Measurements from ENCODE around the gene SLC7A6OS. TPM values are rescaled to one million over a fixed set of nuclear protein-coding genes. Genes with fewer than 3 reads are reported as not detected.

The SLC7A6OS gene
- polyA plus RNA-seq, 1 donor (not counting 4 experiments of a cell fraction or from before 2014, with no cell fraction given) = 12.6 TPM

GRCh38 chr16:68319185-68319908, 8.6 kb upstream of the SLC7A6OS start:
- Histone ChIP-seq H3K9me1 (ENCODE audit: control insufficient read depth, extremely low read depth, insufficient read depth, low read length) (no peaks in the 10 kb centered on the region), H3K27me3 (ENCODE audit: control insufficient read depth, extremely low read depth, insufficient read depth, low read length) (no peaks in the 10 kb centered on the region), H4K20me1 (ENCODE audit: control insufficient read depth, extremely low read depth, insufficient read depth, low read length) (no peaks in the 10 kb centered on the region), H3K4me1 (ENCODE audit: control insufficient read depth, extremely low read depth, insufficient read depth, low read length) (no peaks in the 10 kb centered on the region), H3K9ac (ENCODE audit: control insufficient read depth, extremely low read depth, insufficient read depth, low read length) (no peak overlapping the region), H2AFZ (ENCODE audit: control insufficient read depth, low read length) (no peak overlapping the region), H3K4me2 (ENCODE audit: control insufficient read depth, extremely low read depth, insufficient read depth, low read depth, low read length) (no peak overlapping the region), H3K9me3 (ENCODE audit: control insufficient read depth, low read depth, low read length) (no peaks in the 10 kb centered on the region), H3K27ac (ENCODE audit: control insufficient read depth, insufficient read depth, low read length) (no peak overlapping the region), H3K36me3 (ENCODE audit: control insufficient read depth in 2 of 2, extremely low read depth in 1 of 2, insufficient read depth in 2 of 2, low read length in 2 of 2) (peaks cover 0 to 9% of the 10 kb centered on the region in 2 experiments), H3K79me2 (ENCODE audit: control insufficient read depth, insufficient read depth, low read length) (no peaks in the 10 kb centered on the region), H3K4me3 (ENCODE audit: control insufficient read depth in 2 of 3, extremely low read depth in 1 of 3, insufficient read depth in 2 of 3, low read depth in 1 of 3, low read length in 3 of 3) (no peak overlapping the region)
- TF ChIP-seq EZH2 (IDR thresholded peaks at IDR 0.05; ENCODE audit: low read length) = no peak
- TF ChIP-seq, protein P1, sequence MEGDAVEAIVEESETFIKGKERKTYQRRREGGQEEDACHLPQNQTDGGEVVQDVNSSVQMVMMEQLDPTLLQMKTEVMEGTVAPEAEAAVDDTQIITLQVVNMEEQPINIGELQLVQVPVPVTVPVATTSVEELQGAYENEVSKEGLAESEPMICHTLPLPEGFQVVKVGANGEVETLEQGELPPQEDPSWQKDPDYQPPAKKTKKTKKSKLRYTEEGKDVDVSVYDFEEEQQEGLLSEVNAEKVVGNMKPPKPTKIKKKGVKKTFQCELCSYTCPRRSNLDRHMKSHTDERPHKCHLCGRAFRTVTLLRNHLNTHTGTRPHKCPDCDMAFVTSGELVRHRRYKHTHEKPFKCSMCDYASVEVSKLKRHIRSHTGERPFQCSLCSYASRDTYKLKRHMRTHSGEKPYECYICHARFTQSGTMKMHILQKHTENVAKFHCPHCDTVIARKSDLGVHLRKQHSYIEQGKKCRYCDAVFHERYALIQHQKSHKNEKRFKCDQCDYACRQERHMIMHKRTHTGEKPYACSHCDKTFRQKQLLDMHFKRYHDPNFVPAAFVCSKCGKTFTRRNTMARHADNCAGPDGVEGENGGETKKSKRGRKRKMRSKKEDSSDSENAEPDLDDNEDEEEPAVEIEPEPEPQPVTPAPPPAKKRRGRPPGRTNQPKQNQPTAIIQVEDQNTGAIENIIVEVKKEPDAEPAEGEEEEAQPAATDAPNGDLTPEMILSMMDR (optimal IDR thresholded peaks at IDR 0.05 in 1 of 3, IDR thresholded peaks at IDR 0.05 in 1 of 3, conservative IDR thresholded peaks at IDR 0.05 in 1 of 3; ENCODE audit: extremely low read depth in 1 of 3, insufficient read depth in 2 of 3, low read length in 3 of 3) = no peak
- dilution Hi-C loops (cut with MboI; ENCODE audit: extremely low pct_ligation_motif_present, low sequenced_read_pairs) = no loop called here
- FAIRE-seq (no peak), DNase-seq (ENCODE audit: low read depth, low spot score) (no peak)

- DNase-seq (ENCODE audit: low read depth, low spot score) (no peak), FAIRE-seq (no peak)
- no peak overlapping the region for H3K4me2 ChIP-seq (ENCODE audit: control insufficient read depth, extremely low read depth, insufficient read depth, low read depth, low read length)
- no peaks in the 10 kb centered on the region for H4K20me1 ChIP-seq (ENCODE audit: control insufficient read depth, extremely low read depth, insufficient read depth, low read length)
- peaks cover 15% of the 10 kb centered on the region for H3K4me1 ChIP-seq (ENCODE audit: control insufficient read depth, extremely low read depth, insufficient read depth, low read length)
- H3K27me3 ChIP-seq (ENCODE audit: control insufficient read depth, extremely low read depth, insufficient read depth, low read length) = no peaks in the 10 kb centered on the region
- no peak overlapping the region for H2AFZ ChIP-seq (ENCODE audit: control insufficient read depth, low read length)
- no peak overlapping the region for H3K27ac ChIP-seq (ENCODE audit: control insufficient read depth, insufficient read depth, low read length)
- peaks cover 37% of the 10 kb centered on the region for H3K79me2 ChIP-seq (ENCODE audit: control insufficient read depth, insufficient read depth, low read length)
- TF ChIP-seq EZH2 (IDR thresholded peaks at IDR 0.05; ENCODE audit: low read length) = no peak
- TF ChIP-seq, protein P1 (optimal IDR thresholded peaks at IDR 0.05 in 1 of 3, IDR thresholded peaks at IDR 0.05 in 1 of 3, conservative IDR thresholded peaks at IDR 0.05 in 1 of 3; ENCODE audit: extremely low read depth in 1 of 3, insufficient read depth in 2 of 3, low read length in 3 of 3) = no peak
- H3K36me3 ChIP-seq (ENCODE audit: control insufficient read depth in 2 of 2, extremely low read depth in 1 of 2, insufficient read depth in 2 of 2, low read length in 2 of 2) = peaks cover 0 to 12% of the 10 kb centered on the region in 2 experiments
- H3K4me3 ChIP-seq (ENCODE audit: control insufficient read depth in 2 of 3, extremely low read depth in 1 of 3, insufficient read depth in 2 of 3, low read depth in 1 of 3, low read length in 3 of 3) = no peak overlapping the region
- no peak overlapping the region for H3K9ac ChIP-seq (ENCODE audit: control insufficient read depth, extremely low read depth, insufficient read depth, low read length)
- H3K9me3 ChIP-seq (ENCODE audit: control insufficient read depth, low read depth, low read length) = no peaks in the 10 kb centered on the region
- dilution Hi-C loops (cut with MboI; ENCODE audit: extremely low pct_ligation_motif_present, low sequenced_read_pairs) = no loop called here
- H3K9me1 ChIP-seq (ENCODE audit: control insufficient read depth, extremely low read depth, insufficient read depth, low read length) = peaks cover 3% of the 10 kb centered on the region
Measured at GRCh38 chr16:68313116-68313515, 2.4 kb upstream of the SLC7A6OS start.
